HFFc6 (cell line): ENCODE data around the gene C19orf38. TPM values are rescaled to one million over a fixed set of nuclear protein-coding genes. Genes with fewer than 3 reads are reported as not detected.

Source experiments
- DNase-seq: peaks from one replicate; pipeline ENCODE4 v3.0.0-alpha.2; 2018
- H3K27ac Mint-ChIP-seq: 2 replicates; pipeline ENCODE4 v1.8.0; 2020; ENCODE audit warnings: mild to moderate bottlenecking, mixed read lengths
- H3K27me3 Mint-ChIP-seq: 2 replicates; pipeline ENCODE4 v1.8.0; 2021; ENCODE audit warnings: mild to moderate bottlenecking, moderate library complexity, mixed read lengths; ENCODE audit not compliant: insufficient read depth
- H3K36me3 Mint-ChIP-seq: 2 replicates; pipeline ENCODE4 v1.8.0; 2021; ENCODE audit warnings: low read depth, mixed read lengths
- H3K4me1 Mint-ChIP-seq: 2 replicates; pipeline ENCODE4 v1.8.0; 2020; ENCODE audit warnings: low read depth, mixed read lengths
- H3K4me3 Mint-ChIP-seq: 2 replicates; pipeline ENCODE4 v1.8.0; 2020; ENCODE audit warnings: mild to moderate bottlenecking, moderate library complexity, mixed read lengths
- H3K9me3 Mint-ChIP-seq: 2 replicates; pipeline ENCODE4 v1.8.0; 2020; ENCODE audit warnings: mild to moderate bottlenecking, mixed read lengths
- CTCF ChIP-seq: fragments of 200-600 bp; sonication (generic); IDR thresholded peaks from 2 replicates; pipeline ENCODE4 v1.5.0; 2021; ENCODE audit warnings: antibody characterized with exemption, mild to moderate bottlenecking
- long read RNA-seq: library from polyadenylated mRNA; unstranded; transcript quantifications from one replicate; pipeline ENCODE4 v2.0.0, GENCODE V29; 2019
- total RNA-seq, 6 experiments: library from RNA; stranded (reverse); fragmentation: NEBNext Ultra II Directional; extraction: Animal tissue kit (Norgen Biotek cat#: 25700); gene quantifications; 2 replicates in 1 of 6; 3 replicates in 5 of 6; pipeline ENCODE4 v1.2.3, GENCODE V29; 2021

C19orf38 gene
- under 1 TPM in 2 of 6 experiments, not detected in 4; 0.40 to 0.71 TPM for total RNA-seq
- long read RNA-seq = 0 reads

DNA sequence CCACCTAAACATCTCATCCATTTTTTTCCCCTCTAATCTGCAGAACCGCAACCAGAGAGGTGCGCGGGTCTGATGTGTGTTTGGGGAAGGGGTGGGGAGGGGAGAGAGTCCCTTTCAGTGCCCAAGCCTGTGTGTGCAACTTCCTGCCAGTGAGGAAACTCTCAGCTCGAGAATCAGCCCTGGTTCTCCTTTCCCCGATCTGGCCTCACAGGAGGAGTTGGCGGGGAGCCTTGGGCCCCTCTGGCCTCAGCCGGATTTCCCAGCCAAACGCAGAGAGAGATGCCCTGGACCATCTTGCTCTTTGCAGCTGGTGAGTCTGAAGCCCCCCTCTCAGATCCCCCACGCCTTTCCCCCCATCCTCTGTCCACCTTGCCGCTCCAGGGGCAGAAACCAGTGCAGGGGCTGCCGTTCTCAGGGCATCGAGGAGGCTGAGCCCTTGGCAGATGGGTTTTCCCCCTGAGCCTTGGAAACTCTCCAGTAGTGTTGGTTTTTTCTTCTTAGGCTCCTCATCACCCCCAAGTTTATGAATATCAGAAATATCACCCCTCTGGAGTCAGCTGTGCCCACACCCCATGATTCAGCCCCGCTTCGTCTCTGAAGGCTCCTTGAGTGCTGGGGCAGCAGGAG, at the start of gene C19orf38:
C19orf38 (plus strand) TSS at position 186 of the 627 bp plus-strand sequence; CDS start at position 280, 94 bp downstream.
- no peaks in the 10 kb centered on the region for H3K9me3 Mint-ChIP-seq
- no peaks in the 10 kb centered on the region for H3K36me3 Mint-ChIP-seq
- peaks cover 5% of the 10 kb centered on the region; the same call in 1 of the 2 replicates for H3K27me3 Mint-ChIP-seq
- no peak within 1 kb of the TSS for H3K4me3 Mint-ChIP-seq
- TF ChIP-seq CTCF = no peak
- H3K27ac Mint-ChIP-seq = no peak within 1 kb of the TSS
- no peak for DNase-seq
- H3K4me1 Mint-ChIP-seq = peaks cover 5% of the 10 kb centered on the region; the same call in 1 of the 2 replicates

DNA sequence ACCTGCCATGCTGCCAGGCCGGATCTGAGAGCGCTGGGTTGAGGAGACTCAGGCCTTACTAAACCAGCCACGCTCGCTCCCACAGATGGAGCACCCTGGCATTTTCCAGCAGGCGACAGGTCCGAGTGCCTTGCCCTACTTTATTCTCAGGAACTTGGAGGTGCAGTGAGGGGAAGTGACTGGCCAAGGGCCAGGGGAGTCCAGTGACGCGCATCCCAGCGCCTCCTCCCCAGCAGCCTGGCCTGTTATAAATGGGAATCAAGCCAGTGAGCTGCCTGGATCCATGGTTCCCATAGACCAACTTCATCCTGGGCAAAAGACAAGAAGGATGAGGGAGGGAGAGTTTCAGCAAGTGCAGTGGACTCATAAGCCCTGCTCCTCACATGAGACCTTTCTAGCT, 47.7 kb upstream of the C19orf38 start:
- Mint-ChIP-seq H3K36me3 (peaks cover 15% of the 10 kb centered on the region), H3K9me3 (peaks cover 5% of the 10 kb centered on the region), H3K4me3 (no peak overlapping the region), H3K4me1 (no peaks in the 10 kb centered on the region), H3K27ac (no peak overlapping the region), H3K27me3 (peaks cover 2% of the 10 kb centered on the region)
- DNase-seq = no peak
- TF ChIP-seq CTCF = no peak

GRCh38 chr19:10802479-10802878, 45.7 kb upstream of the C19orf38 start:
- no peak for TF ChIP-seq CTCF
- Mint-ChIP-seq H3K36me3 (peaks cover 15% of the 10 kb centered on the region), H3K4me3 (no peak overlapping the region), H3K27me3 (peaks cover 2% of the 10 kb centered on the region), H3K27ac (no peak overlapping the region), H3K4me1 (no peaks in the 10 kb centered on the region), H3K9me3 (peaks cover 5% of the 10 kb centered on the region)
- DNase-seq = no peak

DNA sequence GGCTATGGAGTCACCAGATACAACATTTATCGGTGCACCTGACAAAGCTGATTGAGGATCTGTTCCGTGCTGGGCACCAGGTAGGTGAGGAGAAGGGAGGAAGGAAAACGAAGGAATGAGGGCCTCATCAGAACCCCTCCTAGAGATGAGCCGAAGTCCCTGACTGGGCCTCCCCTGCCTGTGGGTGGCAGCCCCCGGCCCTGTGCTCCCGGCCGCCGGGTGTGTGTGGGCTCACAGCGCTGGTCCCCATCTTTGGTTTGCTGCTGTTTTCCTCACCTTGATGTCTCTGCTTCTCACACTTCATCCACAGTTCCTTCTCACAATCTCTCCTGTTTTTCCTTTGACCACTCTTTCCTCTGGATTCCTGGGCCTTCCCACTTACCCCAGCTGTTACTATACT, 45.0 kb upstream of the C19orf38 start:
- DNase-seq = no peak
- Mint-ChIP-seq H3K27me3 (peaks cover 5% of the 10 kb centered on the region), H3K36me3 (peaks cover 21% of the 10 kb centered on the region), H3K27ac (no peak overlapping the region; the same call in 1 of the 2 replicates), H3K4me1 (no peaks in the 10 kb centered on the region), H3K4me3 (peak overlapping the region; percentile 28; the same call in 1 of the 2 replicates), H3K9me3 (peaks cover 7% of the 10 kb centered on the region)
- no peak for TF ChIP-seq CTCF

- no peak for DNase-seq
- Mint-ChIP-seq H3K4me3 (no peak overlapping the region), H3K9me3 (peaks cover 23% of the 10 kb centered on the region), H3K36me3 (peaks cover 37% of the 10 kb centered on the region), H3K27ac (no peak overlapping the region), H3K27me3 (peaks cover 9% of the 10 kb centered on the region), H3K4me1 (peaks cover 14% of the 10 kb centered on the region)
- TF ChIP-seq CTCF = no peak
Observed at GRCh38 chr19:10805065-10805757, 43.0 kb upstream of the C19orf38 start.
